HPDE6-E6E7 (cell line): ENCODE data around the gene ADRB2.
"Not testable (repeated sequence)": the region's sequence is repeated elsewhere in the genome, so short reads cannot be mapped to it uniquely, and the experiment has no call there.

Source experiments
- DNase-seq: peaks from one replicate; pipeline ENCODE4 v3.0.0; 2011; ENCODE audit warnings: missing footprints; ENCODE audit errors: extremely low spot score

The ADRB2 gene

GRCh38 chr5:148856009-148856367 is 29.6 kb downstream of the ADRB2 start:
- DNase-seq, result no peak

GRCh38 chr5:148856424-148856823 is 30.0 kb downstream of the ADRB2 start:
- DNase-seq, result no peak

- DNase-seq, result no peak
These were observed 31.1 kb downstream of the ADRB2 start for GRCh38 chr5:148857474-148857873.

DNA sequence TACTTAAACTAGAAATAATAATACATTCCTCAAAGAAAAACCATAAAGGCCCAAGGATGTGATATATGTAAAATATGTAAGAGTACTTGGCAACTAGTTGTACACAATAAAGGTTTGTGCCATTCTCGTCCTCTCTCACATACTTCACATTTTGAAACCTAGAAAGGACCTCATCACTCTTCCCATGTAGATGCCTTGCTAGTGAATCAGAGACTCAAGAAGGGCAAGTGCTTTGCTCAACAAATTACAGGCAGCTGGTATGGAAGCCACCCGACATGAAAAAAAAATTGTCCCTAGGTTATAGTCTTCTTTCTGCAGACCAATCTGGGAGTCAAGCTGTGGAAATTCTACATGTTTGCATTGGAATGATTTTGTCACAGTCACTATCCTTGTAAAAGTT is 31.7 kb downstream of the ADRB2 start:
- no peak for DNase-seq

DNA sequence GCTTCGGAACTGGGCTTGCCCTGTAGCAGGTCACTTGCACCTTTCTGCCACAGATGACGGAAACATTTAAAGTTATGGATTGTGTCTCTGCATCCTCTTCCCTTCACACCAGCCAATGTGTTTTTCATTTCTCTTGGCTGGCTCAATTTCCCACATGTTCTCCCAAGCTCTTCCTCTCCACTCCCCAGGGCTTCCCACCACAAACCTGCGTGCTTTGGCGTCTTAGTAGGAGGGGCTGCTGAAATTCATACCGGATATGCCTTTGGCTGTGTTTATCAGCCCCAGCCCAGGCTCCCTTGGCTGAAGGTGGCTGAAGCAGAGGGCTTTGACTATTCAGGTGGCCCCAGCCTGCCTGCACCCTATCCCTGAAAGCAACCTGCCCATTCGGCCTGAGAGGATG is 32.1 kb downstream of the ADRB2 start:
- no peak for DNase-seq

GRCh38 chr5:148859703-148860102 is 33.3 kb downstream of the ADRB2 start:
- DNase-seq, result no peak

- DNase-seq, result no peak
These were observed 34.2 kb downstream of the ADRB2 start for GRCh38 chr5:148860599-148860998.

DNA sequence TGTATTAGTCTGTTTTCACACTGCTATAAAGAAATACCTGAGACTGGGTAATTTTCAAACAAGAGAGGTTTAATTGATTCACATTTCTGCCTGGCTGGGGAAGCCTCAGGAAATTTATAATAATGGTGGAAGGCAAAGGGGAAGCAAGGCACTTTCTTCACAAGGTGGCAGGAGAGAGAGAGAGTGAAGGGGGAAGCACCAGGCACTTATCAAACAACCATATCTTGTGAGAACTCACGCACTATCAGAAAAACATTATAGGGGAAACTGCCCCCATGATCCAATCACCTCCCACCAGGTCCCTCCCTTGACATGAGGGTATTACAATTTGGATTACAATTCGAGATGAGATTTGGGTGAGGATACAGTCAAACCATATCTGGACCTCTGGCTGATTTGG is 34.7 kb downstream of the ADRB2 start:
- no peak for DNase-seq

GRCh38 chr5:148861696-148862095 is 35.3 kb downstream of the ADRB2 start:
- no peak for DNase-seq

DNA sequence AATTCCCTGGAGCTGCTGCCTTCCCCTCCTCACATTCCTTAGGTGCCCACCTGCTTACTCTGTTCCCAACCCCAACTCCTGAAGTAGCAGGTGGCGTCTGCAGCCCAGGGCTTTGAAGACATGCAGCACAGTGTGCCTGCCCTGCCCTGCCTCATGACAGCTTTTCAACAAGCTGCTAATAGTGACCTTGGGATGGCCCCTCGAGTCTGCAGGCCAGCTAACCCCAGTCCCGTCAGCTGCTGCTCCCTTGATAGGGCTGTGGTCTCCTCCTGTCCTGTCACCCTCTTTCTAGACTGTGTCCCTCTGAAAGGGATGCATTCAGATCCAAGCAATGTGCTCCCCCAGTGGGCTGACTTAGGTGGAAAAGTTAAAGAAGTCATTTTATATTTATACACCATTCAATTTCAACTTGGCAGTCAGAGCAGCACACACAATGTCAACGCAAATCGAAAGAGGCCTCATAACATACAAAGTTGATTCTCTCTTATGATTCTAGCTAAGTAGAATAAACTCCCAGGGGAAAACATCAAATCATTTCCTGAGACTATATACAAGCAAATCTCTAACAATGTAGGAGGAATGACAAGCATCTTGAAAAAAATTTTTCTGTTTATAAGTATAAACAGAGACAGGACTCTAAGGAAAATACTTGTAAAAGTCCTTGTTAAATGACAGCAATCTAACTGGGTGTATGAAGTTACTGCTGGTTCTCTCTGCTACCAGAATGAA is 37.9 kb downstream of the ADRB2 start:
- no peak for DNase-seq

DNA sequence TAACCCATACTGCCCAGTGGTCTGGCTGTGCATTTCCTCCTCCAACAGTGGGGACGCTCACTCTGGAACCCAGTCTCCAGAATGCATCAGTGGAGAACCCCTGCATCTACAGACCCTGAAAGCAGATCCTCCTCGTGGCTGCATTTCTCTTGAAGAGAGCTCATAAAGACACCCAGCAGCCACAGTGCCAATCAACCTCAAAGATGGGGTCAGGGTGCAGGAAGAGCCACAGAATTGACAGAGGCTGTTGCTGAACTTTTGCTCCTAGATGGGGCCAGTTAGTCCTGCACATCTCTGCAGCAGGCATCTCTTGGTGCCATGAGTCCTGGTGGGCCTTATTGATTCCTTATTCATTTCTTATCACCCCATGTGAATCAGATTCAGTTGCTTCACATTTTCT is 39.6 kb downstream of the ADRB2 start:
- DNase-seq, result no peak

GRCh38 chr5:148873120-148873519 is 46.7 kb downstream of the ADRB2 start:
- DNase-seq, result no peak

- DNase-seq, result no peak
These were observed 47.5 kb downstream of the ADRB2 start for GRCh38 chr5:148873690-148874485.

DNA sequence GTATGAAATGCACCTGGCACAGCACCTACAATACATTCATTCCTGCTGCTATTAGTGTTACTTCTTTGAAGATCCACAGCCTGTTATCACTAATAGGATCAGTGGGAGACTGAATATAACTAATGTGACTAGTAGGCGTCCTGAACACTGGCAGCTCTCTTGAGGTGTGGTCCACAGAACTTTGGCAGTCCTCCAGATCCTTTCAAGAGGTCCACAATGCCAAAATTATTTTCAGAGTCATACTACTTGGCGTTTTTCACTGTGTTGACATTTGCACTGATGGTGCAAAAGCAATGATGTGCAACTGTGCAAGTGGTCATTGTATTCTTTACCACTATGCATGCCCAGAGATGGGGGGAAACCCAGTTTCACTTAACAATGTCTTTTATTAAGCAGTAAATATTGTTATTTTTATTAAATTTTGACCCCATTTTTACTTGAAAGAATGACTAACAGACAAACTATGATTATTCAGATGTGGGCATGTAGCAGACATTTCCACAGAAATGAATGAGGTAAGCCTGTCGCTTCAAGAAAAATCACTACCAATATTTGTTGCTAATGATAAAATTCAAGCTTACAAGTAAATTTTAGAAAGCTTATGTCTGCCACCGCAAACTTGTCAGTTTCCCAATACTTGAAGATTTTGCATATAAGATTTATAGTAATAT is 48.9 kb downstream of the ADRB2 start:
- DNase-seq, result no peak

DNA sequence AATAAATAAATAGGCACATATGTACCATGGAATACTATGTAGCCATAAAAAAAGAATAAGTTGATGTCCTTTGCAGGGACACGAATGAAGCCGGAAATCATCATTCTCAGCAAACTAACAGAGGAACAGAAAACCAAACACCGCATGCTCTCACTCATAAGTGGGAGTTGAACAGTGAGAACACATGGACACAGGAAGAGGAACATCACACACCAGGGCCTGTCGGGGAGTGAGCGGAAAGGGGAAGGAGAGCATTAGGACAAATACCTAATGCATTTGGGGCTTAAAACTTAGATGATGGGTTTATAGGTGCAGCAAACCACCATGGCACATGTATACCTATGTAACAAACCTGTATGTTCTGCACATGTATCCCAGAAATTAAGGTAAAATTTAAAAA is 51.0 kb downstream of the ADRB2 start:
- DNase-seq, result not testable (repeated sequence)
